SH-SY5Y (cell line): ENCODE results near the gene TECPR1.

Source experiments
- GATA2 ChIP-seq: IDR thresholded peaks from 2 replicates; pipeline ENCODE4 v1.6.1; 2011; ENCODE audit warnings: mild to moderate bottlenecking, low read depth, low read length
- GATA3 ChIP-seq: IDR thresholded peaks from 2 replicates; pipeline ENCODE4 v1.6.1; 2011; ENCODE audit warnings: low read depth, mild to moderate bottlenecking, low read length, moderate library complexity

DNA sequence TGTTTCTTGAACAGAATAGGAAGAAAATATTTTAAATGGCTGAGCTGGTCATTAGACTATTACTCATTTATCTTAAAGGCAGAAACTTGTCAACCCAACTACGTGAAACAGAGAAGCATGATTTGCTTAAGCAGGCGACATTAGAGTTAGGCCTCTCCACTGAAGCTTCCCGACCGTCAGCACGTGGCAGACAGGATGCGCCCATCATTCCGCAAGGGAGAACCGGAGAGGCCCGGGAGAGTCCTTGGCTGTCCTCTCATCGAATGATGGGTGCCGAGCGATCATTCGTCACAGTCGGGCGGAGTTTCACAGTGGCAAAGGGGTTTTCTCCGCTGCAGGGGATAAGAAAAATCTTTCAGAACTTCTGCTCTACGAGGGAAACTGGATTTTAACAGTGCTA lies 41.2 kb upstream of the TECPR1 start:
- TF ChIP-seq GATA3 (no peak), GATA2 (no peak)
